Measurements from ENCODE around the gene APOE. TPM values are rescaled to one million over a fixed set of nuclear protein-coding genes. Genes with fewer than 3 reads are reported as not detected.
"Not testable (repeated sequence)": the region's sequence is repeated elsewhere in the genome, so short reads cannot be mapped to it uniquely, and the experiment has no call there.

Gene APOE
- 16.2 and 111 TPM in 2 replicates for total RNA-seq (2012; rRNA removed)

GRCh38 chr19:44905437-44906160, at the start of gene APOE:
Gene APOE, plus strand, starts transcription at chr19:44905796. Its CDS starts 829 bp downstream, at chr19:44906625.
- Histone ChIP-seq H3K36me3 (ENCODE audit: insufficient read depth, low read length) (peaks cover 14% of the 10 kb centered on the region), H3K4me3 (ENCODE audit: low read length) (peak within 1 kb of the TSS; percentile 20), H3K9ac (ENCODE audit: low read depth, low read length) (no peak within 1 kb of the TSS), H3K4me1 (ENCODE audit: control insufficient read depth, insufficient read depth, low read length) (peaks cover 5% of the 10 kb centered on the region), H3K27me3 (ENCODE audit: control insufficient read depth, insufficient read depth, low read length) (peaks cover 23% of the 10 kb centered on the region), H3K4me2 (ENCODE audit: low read length) (peak within 1 kb of the TSS; percentile 61), H3K9me3 (replicated peaks; ENCODE audit: low read length) (no peaks in the 10 kb centered on the region)

- Histone ChIP-seq H3K9ac (ENCODE audit: low read depth, low read length) (no peak overlapping the region), H3K4me3 (ENCODE audit: low read length) (no peak overlapping the region), H3K4me2 (ENCODE audit: low read length) (no peak overlapping the region), H3K27me3 (ENCODE audit: control insufficient read depth, insufficient read depth, low read length) (no peaks in the 10 kb centered on the region), H3K36me3 (ENCODE audit: insufficient read depth, low read length) (peaks cover 11% of the 10 kb centered on the region), H3K9me3 (replicated peaks; ENCODE audit: low read length) (no peaks in the 10 kb centered on the region), H3K4me1 (ENCODE audit: control insufficient read depth, insufficient read depth, low read length) (peaks cover 10% of the 10 kb centered on the region)
Observed at GRCh38 chr19:44856421-44857083, 49.0 kb upstream of the APOE start.

GRCh38 chr19:44857837-44858236, 47.8 kb upstream of the APOE start:
- Histone ChIP-seq H3K4me1 (ENCODE audit: control insufficient read depth, insufficient read depth, low read length) (peaks cover 10% of the 10 kb centered on the region), H3K27me3 (ENCODE audit: control insufficient read depth, insufficient read depth, low read length) (no peaks in the 10 kb centered on the region), H3K4me2 (ENCODE audit: low read length) (no peak overlapping the region), H3K9me3 (replicated peaks; ENCODE audit: low read length) (no peaks in the 10 kb centered on the region), H3K4me3 (ENCODE audit: low read length) (no peak overlapping the region), H3K9ac (ENCODE audit: low read depth, low read length) (no peak overlapping the region), H3K36me3 (ENCODE audit: insufficient read depth, low read length) (peaks cover 13% of the 10 kb centered on the region)

- H3K36me3 ChIP-seq (ENCODE audit: insufficient read depth, low read length) = peaks cover 25% of the 10 kb centered on the region
- not testable (repeated sequence) for H3K9ac ChIP-seq (ENCODE audit: low read depth, low read length); H3K4me1 ChIP-seq (ENCODE audit: control insufficient read depth, insufficient read depth, low read length); H3K4me2 ChIP-seq (ENCODE audit: low read length); H3K9me3 ChIP-seq (replicated peaks; ENCODE audit: low read length); H3K27me3 ChIP-seq (ENCODE audit: control insufficient read depth, insufficient read depth, low read length); H3K4me3 ChIP-seq (ENCODE audit: low read length)
Observed at GRCh38 chr19:44861576-44861975, 44.0 kb upstream of the APOE start.

- Histone ChIP-seq H3K4me2 (ENCODE audit: low read length) (no peak overlapping the region), H3K36me3 (ENCODE audit: insufficient read depth, low read length) (peaks cover 34% of the 10 kb centered on the region), H3K4me3 (ENCODE audit: low read length) (no peak overlapping the region), H3K4me1 (ENCODE audit: control insufficient read depth, insufficient read depth, low read length) (no peaks in the 10 kb centered on the region), H3K27me3 (ENCODE audit: control insufficient read depth, insufficient read depth, low read length) (no peaks in the 10 kb centered on the region), H3K9me3 (replicated peaks; ENCODE audit: low read length) (no peaks in the 10 kb centered on the region), H3K9ac (ENCODE audit: low read depth, low read length) (no peak overlapping the region)
Observed at GRCh38 chr19:44863990-44864389, 41.6 kb upstream of the APOE start.

GRCh38 chr19:44865196-44865767, 40.3 kb upstream of the APOE start:
- H3K4me1 ChIP-seq (ENCODE audit: control insufficient read depth, insufficient read depth, low read length) = peaks cover 8% of the 10 kb centered on the region
- no peaks in the 10 kb centered on the region for H3K9me3 ChIP-seq (replicated peaks; ENCODE audit: low read length)
- no peak overlapping the region for H3K9ac ChIP-seq (ENCODE audit: low read depth, low read length)
- no peaks in the 10 kb centered on the region for H3K27me3 ChIP-seq (ENCODE audit: control insufficient read depth, insufficient read depth, low read length)
- H3K4me3 ChIP-seq (ENCODE audit: low read length) = no peak overlapping the region
- no peak overlapping the region for H3K4me2 ChIP-seq (ENCODE audit: low read length)
- peaks cover 29% of the 10 kb centered on the region for H3K36me3 ChIP-seq (ENCODE audit: insufficient read depth, low read length)

- Histone ChIP-seq H3K9ac (ENCODE audit: low read depth, low read length) (no peak overlapping the region), H3K36me3 (ENCODE audit: insufficient read depth, low read length) (peaks cover 22% of the 10 kb centered on the region)
Observed at GRCh38 chr19:44866664-44867063, 38.9 kb upstream of the APOE start.

GRCh38 chr19:44867578-44867977, 38.0 kb upstream of the APOE start:
- no peaks in the 10 kb centered on the region for H3K9me3 ChIP-seq (replicated peaks; ENCODE audit: low read length)
- H3K4me2 ChIP-seq (ENCODE audit: low read length) = no peak overlapping the region
- no peak overlapping the region for H3K9ac ChIP-seq (ENCODE audit: low read depth, low read length)
- no peak overlapping the region for H3K4me3 ChIP-seq (ENCODE audit: low read length)
- H3K27me3 ChIP-seq (ENCODE audit: control insufficient read depth, insufficient read depth, low read length) = no peaks in the 10 kb centered on the region
- H3K36me3 ChIP-seq (ENCODE audit: insufficient read depth, low read length) = peaks cover 30% of the 10 kb centered on the region
- peaks cover 10% of the 10 kb centered on the region for H3K4me1 ChIP-seq (ENCODE audit: control insufficient read depth, insufficient read depth, low read length)

More at GRCh38 chr19:44866664-44867063, 38.9 kb upstream of the APOE start:
- no peak overlapping the region for H3K4me3 ChIP-seq (ENCODE audit: low read length)
- H3K9me3 ChIP-seq (replicated peaks; ENCODE audit: low read length) = no peaks in the 10 kb centered on the region
- peaks cover 10% of the 10 kb centered on the region for H3K4me1 ChIP-seq (ENCODE audit: control insufficient read depth, insufficient read depth, low read length)
- H3K27me3 ChIP-seq (ENCODE audit: control insufficient read depth, insufficient read depth, low read length) = no peaks in the 10 kb centered on the region
- H3K4me2 ChIP-seq (ENCODE audit: low read length) = no peak overlapping the region

GRCh38 chr19:44869733-44870470, 35.7 kb upstream of the APOE start:
- Histone ChIP-seq H3K9me3 (replicated peaks; ENCODE audit: low read length) (no peaks in the 10 kb centered on the region), H3K4me3 (ENCODE audit: low read length) (no peak overlapping the region), H3K36me3 (ENCODE audit: insufficient read depth, low read length) (peaks cover 47% of the 10 kb centered on the region), H3K4me1 (ENCODE audit: control insufficient read depth, insufficient read depth, low read length) (peaks cover 10% of the 10 kb centered on the region), H3K9ac (ENCODE audit: low read depth, low read length) (no peak overlapping the region), H3K4me2 (ENCODE audit: low read length) (no peak overlapping the region), H3K27me3 (ENCODE audit: control insufficient read depth, insufficient read depth, low read length) (no peaks in the 10 kb centered on the region)

GRCh38 chr19:44871809-44872208, 33.8 kb upstream of the APOE start:
- Histone ChIP-seq H3K9ac (ENCODE audit: low read depth, low read length) (no peak overlapping the region), H3K27me3 (ENCODE audit: control insufficient read depth, insufficient read depth, low read length) (no peaks in the 10 kb centered on the region), H3K36me3 (ENCODE audit: insufficient read depth, low read length) (peaks cover 49% of the 10 kb centered on the region), H3K4me1 (ENCODE audit: control insufficient read depth, insufficient read depth, low read length) (peaks cover 22% of the 10 kb centered on the region), H3K4me3 (ENCODE audit: low read length) (no peak overlapping the region), H3K4me2 (ENCODE audit: low read length) (no peak overlapping the region), H3K9me3 (replicated peaks; ENCODE audit: low read length) (no peaks in the 10 kb centered on the region)

- peaks cover 22% of the 10 kb centered on the region for H3K4me1 ChIP-seq (ENCODE audit: control insufficient read depth, insufficient read depth, low read length)
- no peaks in the 10 kb centered on the region for H3K27me3 ChIP-seq (ENCODE audit: control insufficient read depth, insufficient read depth, low read length)
- no peak overlapping the region for H3K4me2 ChIP-seq (ENCODE audit: low read length)
- H3K36me3 ChIP-seq (ENCODE audit: insufficient read depth, low read length) = peaks cover 54% of the 10 kb centered on the region
- no peak overlapping the region for H3K9ac ChIP-seq (ENCODE audit: low read depth, low read length)
- H3K4me3 ChIP-seq (ENCODE audit: low read length) = no peak overlapping the region
- H3K9me3 ChIP-seq (replicated peaks; ENCODE audit: low read length) = no peaks in the 10 kb centered on the region
Observed at GRCh38 chr19:44872661-44873060, 32.9 kb upstream of the APOE start.
